Kidney (tissue), 14 donors: ENCODE results near the gene CSTB. TPM values are rescaled to one million over a fixed set of nuclear protein-coding genes. Genes with fewer than 3 reads are reported as not detected.

Experiments
- DNase-seq, 5 donors: peaks; one replicate each; pipeline ENCODE4 v3.0.0-alpha.2; 2013 to 2020
- FAIRE-seq: peaks from 2 replicates; lab custom pipeline; 2012; peaks lifted over from hg19 to GRCh38; lab: Jason Lieb, UNC
- H3K27ac ChIP-seq, 2 donors: one replicate each; pipeline ENCODE4 v1.7.0; 2013; ENCODE audit warnings: low read depth in 2 of 2, low read length in 2 of 2, inconsistent platforms in 1 of 2
- H3K27me3 ChIP-seq: one replicate; pipeline ENCODE4 v1.7.1; 2013; ENCODE audit warnings: low read length, inconsistent platforms; ENCODE audit not compliant: control insufficient read depth, insufficient read depth
- H3K36me3 ChIP-seq, 3 donors: one replicate each; pipeline versions ENCODE4 v1.7.0 to v1.7.1; 2013; ENCODE audit warnings: low read length in 3 of 3, control low read depth in 1 of 3, inconsistent platforms in 1 of 3; ENCODE audit not compliant: insufficient read depth in 3 of 3, control insufficient read depth in 2 of 3
- H3K4me1 ChIP-seq, 3 donors: one replicate each; pipeline versions ENCODE4 v1.7.0 to v1.7.1; 2013; ENCODE audit warnings: low read length in 3 of 3, inconsistent platforms in 1 of 3, low read depth in 1 of 3; ENCODE audit not compliant: control insufficient read depth in 2 of 3, insufficient read depth in 2 of 3
- H3K4me3 ChIP-seq, 3 donors: one replicate each; pipeline versions ENCODE4 v1.7.0 to v1.8.1; 2013; ENCODE audit warnings: low read length in 3 of 3, control low read depth in 1 of 3, inconsistent platforms in 1 of 3
- H3K9ac ChIP-seq, 3 donors: one replicate each; pipeline versions ENCODE4 v1.7.0 to v1.7.1; 2013; ENCODE audit warnings: low read length in 3 of 3, control low read depth in 1 of 3, inconsistent platforms in 1 of 3
- H3K9me3 ChIP-seq, 3 donors: one replicate each; pipeline versions ENCODE4 v1.7.0 to v1.7.1; 2013; ENCODE audit warnings: low read length in 3 of 3, control low read depth in 1 of 3, inconsistent platforms in 1 of 3; ENCODE audit not compliant: control insufficient read depth in 2 of 3, insufficient read depth in 1 of 3
- CTCF ChIP-seq: IDR thresholded peaks from 3 replicates; pipeline ENCODE4 v1.5.1; 2012; ENCODE audit warnings: mild to moderate bottlenecking, moderate library complexity, borderline replicate concordance; ENCODE audit not compliant: insufficient read depth; ENCODE audit errors: extremely low read depth
- intact Hi-C: fragments of 100-400 bp; cut with DNase I; formaldehyde crosslinking; loops from one replicate; pipeline ENCODE4 v1.11.1; 2022
- polyA plus RNA-seq: library from polyadenylated mRNA; stranded (reverse); fragments of 350-450 nt; fragmentation: Illumina TruSeq; extraction: RNeasy Lipid Tissue Mini Kit (QIAGEN cat#74804); gene quantifications from one replicate; pipeline ENCODE4 v1.2.3, GENCODE V29; 2014; ENCODE audit warnings: low read depth, low replicate concordance; ENCODE audit not compliant: insufficient read depth
- total RNA-seq: library from RNA; stranded (reverse); fragmentation: NEBNext Ultra II Directional; extraction: Animal tissue kit (Norgen Biotek cat#: 25700); gene quantifications from one replicate; pipeline ENCODE4 v1.2.1, GENCODE V29; 2021
- donor health status: control.
- donor health status: control.
- donor health status: control.
- donor health status: control.
- donor health status: control.
- donor health status: DM: yes; HTN: yes; CAD: no.
- donor health status: Normal renal cell carcinoma (clear cell type).

The CSTB gene
- total and polyA plus RNA-seq, 2 donors from 2014 or later = 74.5 to 97.8 TPM

GRCh38 chr21:43755820-43756594 lies 20.1 kb downstream of the CSTB start:
- no peak for DNase-seq
- FAIRE-seq = no peak

GRCh38 chr21:43754948-43755781 lies 20.9 kb downstream of the CSTB start:
- Histone ChIP-seq H3K4me1 (no peaks in the 10 kb centered on the region), H3K36me3 (peaks cover 5 to 64% (median 20%) of the 10 kb centered on the region in 3 donors), H3K4me3 (no peak overlapping the region), H3K27me3 (no peaks in the 10 kb centered on the region), H3K9me3 (no peaks in the 10 kb centered on the region), H3K9ac (no peak overlapping the region), H3K27ac (no peak overlapping the region)
- intact Hi-C loops = no loop called here
- no peak for FAIRE-seq
- TF ChIP-seq CTCF = no peak
- peak in 1 of 5 donors; percentile 31 for DNase-seq

More at GRCh38 chr21:43755820-43756594, 20.1 kb downstream of the CSTB start:
- intact Hi-C loops = no loop called here
- Histone ChIP-seq H3K27me3 (no peaks in the 10 kb centered on the region), H3K4me1 (no peaks in the 10 kb centered on the region), H3K36me3 (peaks cover 2 to 55% (median 19%) of the 10 kb centered on the region in 3 donors), H3K4me3 (no peak overlapping the region), H3K27ac (no peak overlapping the region), H3K9ac (no peak overlapping the region), H3K9me3 (no peaks in the 10 kb centered on the region)
- TF ChIP-seq CTCF = no peak

GRCh38 chr21:43753439-43753799 lies 22.7 kb downstream of the CSTB start:
- Histone ChIP-seq H3K4me3 (no peak overlapping the region), H3K9ac (no peak overlapping the region), H3K4me1 (no peaks in the 10 kb centered on the region), H3K27me3 (no peaks in the 10 kb centered on the region), H3K36me3 (peaks cover 5 to 62% (median 18%) of the 10 kb centered on the region in 3 donors), H3K9me3 (no peaks in the 10 kb centered on the region), H3K27ac (no peak overlapping the region)
- FAIRE-seq (no peak), DNase-seq (no peak)
- intact Hi-C loops = no loop called here
- no peak for TF ChIP-seq CTCF
